SU-DHL-6 (cell line): ENCODE data around the gene TMPRSS4.

Experiments
- CTCF ChIP-seq: fragments of 200-600 bp; sonication (generic); IDR thresholded peaks from one replicate; pipeline ENCODE4 v1.5.1; 2017; ENCODE audit warnings: antibody characterized with exemption, mild to moderate bottlenecking, low read length, moderate library complexity; ENCODE audit not compliant: insufficient read depth, poor library complexity, severe bottlenecking
- EZH2phosphoT487 ChIP-seq: fragments of 200-600 bp; sonication (generic), shearing (Covaris generic); conservative IDR thresholded peaks from 2 replicates; pipeline ENCODE4 v1.6.1; 2018; ENCODE audit warnings: mild to moderate bottlenecking, antibody characterized with exemption, low read length, moderate library complexity, mixed read lengths

DNA sequence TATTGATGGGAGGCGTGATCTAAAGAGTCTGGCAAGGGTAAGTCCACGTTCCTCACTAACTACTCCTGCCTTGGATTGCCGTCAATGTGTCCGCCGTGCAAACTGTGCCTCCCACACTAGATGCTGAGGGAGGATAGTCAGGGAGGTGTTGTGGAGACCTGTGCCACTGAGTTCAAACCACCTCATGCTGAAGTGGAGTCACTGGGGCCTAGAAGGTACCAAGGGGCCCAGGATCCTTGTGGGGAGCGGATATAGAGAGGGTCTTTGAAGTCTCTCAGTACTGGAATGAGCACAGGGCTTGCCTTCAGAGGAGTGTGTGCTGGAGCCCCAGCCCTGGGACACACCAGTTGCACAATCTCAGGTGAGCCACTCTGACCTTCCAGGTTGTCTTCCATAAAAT lies 27.1 kb upstream of the TMPRSS4 start:
- TF ChIP-seq CTCF (no peak), EZH2phosphoT487 (no peak)
